Activated CD4-positive, alpha-beta T cell treated with anti-CD3 and anti-CD28 coated beads, Interleukin-2, amount 50 U/mL, for 24 hours (primary cell): ENCODE data around the gene PSME3IP1.

Experiments used
- DNase-seq, 2 donors: peaks; one replicate each; pipeline ENCODE4 v3.0.0-alpha.2; 2020; ENCODE audit warnings: low read depth in 1 of 2, low spot score in 1 of 2

PSME3IP1 gene

DNA sequence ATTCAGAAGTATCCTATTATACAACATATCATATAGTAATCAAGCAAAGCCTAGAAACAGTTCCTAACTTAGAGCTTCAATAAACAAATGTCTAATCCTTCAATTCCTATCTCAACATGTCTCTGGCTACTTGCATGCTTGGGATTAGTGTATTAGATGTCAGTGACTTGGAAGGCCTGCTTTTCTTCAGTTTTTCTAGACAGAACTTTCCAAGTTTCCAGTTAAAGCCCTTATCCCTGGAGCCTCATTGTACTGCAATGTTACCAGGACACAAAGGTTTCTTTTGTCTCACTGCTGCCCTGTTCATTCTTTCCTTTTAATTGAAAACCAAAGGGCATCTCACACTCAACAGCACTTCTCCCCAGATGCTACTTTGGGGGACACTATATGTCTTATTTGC, 16.5 kb downstream of the PSME3IP1 start:
- DNase-seq: no peak

DNA sequence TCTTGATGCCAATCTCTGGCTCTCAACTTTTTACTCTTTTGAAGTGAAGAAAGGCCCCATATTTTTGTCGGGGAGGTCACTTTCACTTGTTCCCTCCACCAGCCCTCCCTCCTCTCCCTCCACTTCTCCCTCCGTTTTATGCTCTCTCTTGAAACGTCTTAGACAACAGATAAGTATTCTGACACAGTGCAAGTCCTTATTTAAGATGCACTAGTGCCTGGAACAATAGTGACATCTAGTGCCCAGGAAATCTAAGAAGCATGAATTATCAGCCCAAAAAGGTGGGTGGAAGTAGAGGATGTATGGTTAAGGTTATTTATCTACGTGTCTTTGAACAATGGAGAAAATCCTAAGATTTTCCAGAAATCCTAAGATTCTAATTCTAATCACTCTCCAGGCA, 17.9 kb downstream of the PSME3IP1 start:
- no peak for DNase-seq

DNA sequence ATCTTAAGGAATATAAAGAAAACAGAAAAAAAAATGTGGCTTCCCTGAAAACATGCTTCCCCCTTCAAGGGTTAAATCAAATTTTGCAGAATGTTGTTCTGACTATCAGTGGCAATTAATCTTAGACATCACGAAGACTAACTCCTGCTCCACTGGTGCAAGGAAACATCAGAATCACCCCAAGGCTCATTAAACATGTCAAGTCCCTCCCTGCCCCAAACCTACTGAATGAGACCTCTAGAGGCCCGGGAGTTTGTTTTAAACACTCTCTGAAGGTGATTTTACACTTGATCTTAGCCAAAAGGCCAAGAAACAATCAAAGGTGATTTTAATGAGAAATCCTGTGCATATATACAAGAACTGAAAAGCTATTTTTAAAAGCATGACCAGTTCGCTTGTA, 18.3 kb downstream of the PSME3IP1 start:
- no peak for DNase-seq

DNA sequence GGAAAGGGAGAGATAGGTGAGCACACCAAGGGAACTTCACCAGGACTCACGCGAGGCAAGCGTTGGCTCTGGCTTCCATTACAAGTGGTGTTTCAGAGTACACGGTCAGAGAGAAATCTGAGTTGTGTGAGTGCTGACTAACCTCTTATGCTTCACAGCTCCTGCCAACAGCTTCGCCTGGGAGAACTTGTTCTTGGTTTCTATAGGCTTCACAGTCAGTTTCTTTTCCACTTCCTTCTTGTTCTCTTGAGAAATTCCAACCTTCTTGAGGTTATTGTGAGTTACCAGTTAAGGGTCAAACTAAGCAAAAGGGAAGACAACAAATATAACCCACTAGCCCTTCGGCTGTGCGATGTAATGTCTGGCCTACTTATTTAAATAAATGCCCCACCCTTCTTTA, 18.9 kb downstream of the PSME3IP1 start:
- no peak for DNase-seq

DNA sequence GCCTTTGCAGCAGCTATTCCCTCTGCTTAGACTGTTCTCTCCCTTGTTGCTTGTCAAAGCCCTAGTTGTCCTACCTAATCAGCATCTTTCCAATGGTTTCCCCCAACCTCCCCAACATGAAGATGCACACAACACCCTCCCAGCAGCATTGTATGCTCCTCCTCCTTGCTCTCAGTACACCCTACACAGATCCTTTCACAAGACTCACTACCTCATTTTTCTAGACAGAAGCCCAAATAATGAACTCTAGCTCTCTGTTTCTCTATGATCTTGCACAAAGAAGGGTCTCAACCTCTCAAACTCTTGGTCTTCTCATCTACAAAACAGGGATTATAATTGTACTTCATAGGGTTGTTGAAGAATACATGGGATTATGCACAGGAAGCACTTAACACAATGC, 19.4 kb downstream of the PSME3IP1 start:
- no peak for DNase-seq

DNA sequence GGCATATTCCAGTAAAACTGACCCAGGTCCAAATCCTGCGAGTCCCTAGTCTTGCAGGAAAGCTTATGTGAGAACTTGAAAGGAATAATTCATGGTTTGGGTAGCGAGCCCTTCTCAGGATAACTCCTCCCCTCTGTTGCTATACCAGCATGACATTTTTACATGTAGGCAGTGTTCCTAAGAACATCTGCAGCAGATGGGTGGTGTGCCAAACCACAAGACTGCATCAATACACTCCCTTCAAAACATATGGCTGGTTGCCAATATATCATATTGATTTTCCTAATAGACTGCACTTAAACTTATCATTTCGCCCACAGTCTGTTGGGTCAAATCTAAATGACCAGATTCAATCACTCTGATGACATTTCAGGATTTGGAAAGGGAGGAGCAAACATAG, 19.9 kb downstream of the PSME3IP1 start:
- no peak for DNase-seq

DNA sequence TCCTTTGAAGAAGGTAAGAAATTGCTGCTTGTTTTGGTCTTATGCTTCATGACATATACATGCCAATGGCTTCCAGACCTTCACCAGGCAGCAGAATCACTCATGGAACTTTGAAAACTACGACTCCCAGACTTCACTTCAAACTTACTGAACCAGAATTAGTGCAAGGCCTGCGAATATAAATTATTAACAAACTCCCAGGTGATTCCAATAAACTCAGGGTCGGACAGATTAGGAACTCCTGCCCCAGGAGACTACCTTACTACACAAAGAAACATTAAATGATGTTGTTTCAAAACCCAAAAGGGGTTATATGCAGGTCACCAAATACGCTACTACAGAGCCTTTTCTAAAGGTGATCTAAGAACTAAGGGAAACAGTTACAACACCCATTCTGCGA, 20.4 kb downstream of the PSME3IP1 start:
- DNase-seq: no peak

DNA sequence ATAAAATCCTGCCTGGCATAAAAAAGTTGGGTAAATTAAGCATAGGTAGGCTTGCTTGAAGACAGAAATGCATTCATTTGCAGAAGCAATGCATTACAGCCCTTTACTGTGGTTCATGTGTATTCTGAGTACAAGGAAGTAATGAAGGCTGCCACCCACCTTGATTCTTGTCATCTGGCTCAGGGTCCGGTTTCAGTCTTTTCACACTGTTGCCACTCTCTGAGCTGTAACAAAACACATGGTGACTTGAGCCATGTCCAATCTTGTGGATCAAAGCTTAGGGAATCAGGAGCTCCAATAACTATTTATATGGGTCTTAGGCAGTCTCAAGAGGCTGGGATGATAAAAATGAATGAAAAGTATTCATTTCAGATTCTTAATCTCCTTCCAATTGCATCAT, 22.0 kb downstream of the PSME3IP1 start:
- DNase-seq: no peak

DNA sequence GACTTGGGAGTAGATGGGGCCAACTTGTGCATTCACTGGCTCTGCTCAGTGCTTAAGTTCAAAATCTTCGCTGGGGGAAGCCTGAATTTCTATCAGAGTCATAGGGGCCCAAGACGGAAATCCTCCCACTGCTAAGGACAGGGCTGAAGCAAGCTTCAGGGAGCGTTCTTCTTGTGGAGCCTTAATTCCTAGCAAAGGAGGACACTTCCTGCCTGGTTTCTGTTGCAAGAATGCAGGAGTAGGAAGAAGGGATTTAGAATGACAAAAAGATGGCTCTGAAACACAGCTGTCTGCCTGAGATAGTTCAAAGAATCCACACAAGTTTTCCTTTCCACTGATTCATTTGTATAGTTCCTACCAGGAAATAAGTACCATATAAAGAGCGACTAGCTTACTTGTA, 26.4 kb downstream of the PSME3IP1 start:
- no peak for DNase-seq

DNA sequence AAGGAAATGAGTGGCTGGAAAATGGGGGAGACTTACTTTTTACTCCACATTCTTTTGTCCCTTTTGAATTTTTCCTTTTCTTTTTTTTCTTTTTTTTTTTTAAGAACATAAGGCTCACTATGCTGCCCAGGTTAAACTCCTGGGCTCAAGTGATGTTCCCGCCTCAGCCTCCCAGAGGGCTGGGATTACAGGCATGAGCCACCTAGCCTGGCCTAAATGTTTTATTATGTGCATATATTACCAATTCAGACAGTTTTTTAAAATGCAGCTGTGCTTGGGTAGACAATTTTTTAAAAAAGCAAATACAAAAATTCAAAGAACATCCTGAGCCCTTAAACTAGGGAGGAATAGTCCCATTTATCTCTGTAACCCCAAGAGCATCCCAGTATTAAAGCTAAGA, 28.3 kb downstream of the PSME3IP1 start:
- no peak for DNase-seq

DNA sequence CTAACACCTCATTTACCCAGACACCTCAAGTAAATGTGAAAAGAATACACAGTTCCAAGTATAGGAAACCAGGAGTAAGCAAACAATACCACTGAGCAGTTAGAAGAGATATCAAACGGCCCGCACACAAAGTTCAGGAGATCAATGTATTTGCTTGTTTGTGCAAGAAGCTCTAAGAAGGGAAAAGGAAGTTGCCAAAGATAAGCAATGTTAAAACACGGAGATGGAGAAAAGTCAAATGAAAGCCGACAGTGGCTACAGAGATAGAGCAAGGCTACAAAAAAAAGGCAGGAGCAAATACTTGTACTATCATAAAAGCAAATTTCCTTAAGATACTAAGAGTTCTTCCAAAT, 29.5 kb downstream of the PSME3IP1 start:
- no peak for DNase-seq

DNA sequence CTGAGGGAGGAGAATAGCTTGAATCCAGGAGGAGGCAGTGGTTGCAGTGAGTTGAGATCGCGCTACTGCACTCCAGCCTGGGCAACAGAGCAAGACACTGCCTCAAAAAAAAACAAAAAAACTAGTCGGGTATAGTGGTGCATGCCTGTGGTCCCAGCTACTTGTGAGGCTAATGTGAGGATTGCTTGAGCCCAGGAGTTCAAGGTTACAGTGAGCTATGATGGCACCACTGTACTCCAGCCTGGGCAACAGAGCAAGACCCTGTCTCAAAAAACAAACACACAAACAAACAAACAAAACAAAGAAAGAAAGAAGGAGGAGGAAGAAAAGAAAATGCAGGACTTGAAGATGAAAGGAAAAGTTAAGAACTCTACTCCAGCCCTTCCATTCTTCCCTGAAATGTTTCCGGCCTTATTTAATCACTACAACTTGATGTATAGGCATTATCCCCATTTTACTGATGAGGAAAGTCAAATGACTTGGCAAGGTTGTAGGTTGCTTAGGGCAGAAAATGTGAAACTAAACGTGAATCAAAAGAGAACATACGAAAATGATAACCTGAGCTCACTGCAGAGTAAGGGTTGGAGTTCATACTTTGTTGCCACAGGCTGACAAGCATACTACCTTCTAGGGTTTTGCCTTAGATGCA, 30.0 kb downstream of the PSME3IP1 start:
- DNase-seq: no peak

DNA sequence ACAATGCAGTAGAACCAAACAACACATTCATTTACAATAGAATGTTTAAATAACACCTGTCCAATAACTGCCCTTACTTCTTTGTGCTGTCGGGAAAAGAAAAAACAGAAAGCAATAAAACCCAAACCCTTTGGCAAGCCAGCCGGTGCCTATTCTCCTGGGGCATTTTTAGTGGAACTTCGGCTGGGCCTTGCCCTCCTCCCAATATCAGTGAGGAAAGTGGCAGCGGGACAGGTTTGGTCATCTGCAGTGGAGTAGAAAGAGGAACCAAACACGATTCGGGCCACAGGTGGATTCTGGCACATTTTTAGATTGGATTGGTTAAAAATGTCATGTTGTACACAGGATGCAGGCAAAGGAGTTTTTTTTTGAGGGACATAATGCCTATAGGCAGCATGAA, 32.0 kb downstream of the PSME3IP1 start:
- no peak for DNase-seq

DNA sequence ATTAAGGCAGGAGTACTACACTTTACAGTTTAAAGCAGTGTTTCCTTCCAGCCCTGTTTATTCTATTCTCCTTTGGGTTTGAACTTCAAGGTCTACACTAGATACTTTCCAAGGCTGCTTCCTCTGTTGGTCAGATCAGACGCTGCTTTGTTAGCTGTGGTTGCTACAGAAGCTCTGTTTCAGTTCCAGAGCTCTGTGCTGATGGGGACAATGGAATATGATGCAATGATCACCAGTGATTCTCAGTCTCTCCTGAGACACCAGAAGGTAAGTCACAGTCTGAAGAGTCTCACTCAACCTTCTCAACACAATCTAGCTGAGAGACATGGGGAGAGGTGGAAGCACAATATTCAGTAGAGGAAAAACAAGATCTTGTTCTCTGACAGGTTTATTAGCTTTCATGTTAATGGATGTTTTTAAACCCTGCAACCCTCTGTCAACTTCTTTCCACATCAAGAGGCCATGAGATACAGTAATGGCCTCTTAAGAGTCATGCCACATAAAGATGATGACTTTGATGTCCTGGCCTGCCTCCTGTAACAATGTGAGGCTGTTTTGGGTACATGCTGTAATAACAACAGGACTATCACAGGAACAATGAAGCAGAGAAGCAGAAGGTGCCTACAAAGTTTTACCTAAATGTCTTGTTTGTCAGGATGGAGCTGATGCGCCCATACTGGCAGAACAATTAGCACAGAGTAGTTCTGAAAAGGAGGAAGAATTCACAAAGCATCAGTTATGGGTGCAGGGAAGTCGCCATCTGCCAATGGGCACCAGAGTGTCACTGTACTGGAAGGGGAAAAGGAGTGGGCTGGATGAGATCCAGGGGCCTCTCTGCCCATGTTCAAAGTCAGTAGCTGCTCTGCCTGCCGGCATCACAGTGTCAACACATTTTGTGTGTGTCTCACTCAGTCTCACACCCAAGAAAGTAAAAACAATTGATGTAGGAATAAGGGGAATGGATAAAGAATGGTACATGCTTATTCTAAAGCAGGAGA, 33.4 kb downstream of the PSME3IP1 start:
- DNase-seq: no peak

DNA sequence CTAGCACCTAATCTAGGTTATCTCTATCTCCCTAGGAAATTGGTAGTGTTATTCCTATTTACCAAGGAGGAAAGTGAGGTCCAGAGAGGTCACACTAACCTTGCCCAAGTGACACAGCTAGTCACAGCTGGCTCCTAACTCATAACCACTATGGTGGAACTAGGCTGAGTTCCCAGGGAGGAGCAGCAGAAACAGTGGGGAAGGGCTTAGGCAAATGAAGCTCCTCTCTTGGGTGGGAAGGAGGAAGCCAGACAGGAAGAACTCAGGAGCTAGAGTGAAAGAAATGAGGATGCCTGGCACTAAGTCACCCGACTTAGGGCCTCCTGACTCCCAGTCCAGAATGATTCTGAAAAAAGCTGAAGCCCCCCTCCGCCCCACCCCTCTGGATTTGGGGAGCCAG, 34.5 kb downstream of the PSME3IP1 start:
- no peak for DNase-seq

DNA sequence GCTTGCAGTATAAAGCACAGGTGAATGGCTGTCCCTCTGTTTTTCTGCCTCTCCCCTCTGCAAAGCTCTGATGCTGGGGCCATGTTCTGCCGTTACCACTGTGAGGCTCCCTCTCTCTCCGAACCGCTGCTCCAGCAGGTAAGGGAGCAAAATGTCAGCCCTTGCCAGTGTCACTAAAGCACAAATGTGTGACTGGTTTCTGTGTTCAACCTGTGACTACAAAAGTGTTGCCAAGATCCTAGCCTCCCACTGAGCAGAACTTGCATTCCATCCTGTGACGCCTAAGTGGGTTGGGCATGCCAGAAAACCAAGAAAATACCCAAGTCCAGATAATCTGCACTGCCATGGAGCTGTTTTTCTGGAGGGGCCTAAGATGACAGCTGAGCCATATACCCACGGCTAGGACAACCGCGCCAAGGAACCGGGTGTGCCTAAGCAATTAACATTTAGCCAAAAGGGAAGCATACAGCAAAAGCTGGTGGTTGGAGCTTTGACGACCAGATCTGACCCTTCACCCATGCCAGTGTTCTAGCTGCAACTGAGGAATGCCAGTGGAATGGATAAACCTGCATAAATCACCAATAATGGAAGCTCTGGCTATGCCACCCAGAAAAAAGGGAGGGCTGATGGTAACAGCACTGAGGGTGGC, 35.0 kb downstream of the PSME3IP1 start:
- no peak for DNase-seq

DNA sequence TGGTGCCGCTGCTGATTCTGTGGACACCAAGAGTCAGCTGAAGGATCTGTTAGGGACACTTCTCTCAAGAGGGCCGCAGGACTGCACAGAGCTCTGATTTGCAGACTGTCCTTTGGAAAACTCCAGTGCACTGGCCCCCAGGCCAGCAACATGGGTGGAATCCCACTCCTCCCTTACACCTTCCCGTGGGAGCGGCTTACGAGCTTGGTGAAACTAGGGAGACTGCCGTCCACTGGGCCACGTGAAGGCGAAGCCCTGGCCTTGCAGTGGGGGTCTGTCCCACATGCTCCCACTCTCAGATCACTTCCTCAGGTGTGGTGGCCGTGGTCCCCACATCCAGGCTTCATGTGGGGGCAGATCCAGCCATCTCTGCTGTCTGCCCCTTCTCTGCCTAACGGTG, 36.4 kb downstream of the PSME3IP1 start:
- DNase-seq: no peak

DNA sequence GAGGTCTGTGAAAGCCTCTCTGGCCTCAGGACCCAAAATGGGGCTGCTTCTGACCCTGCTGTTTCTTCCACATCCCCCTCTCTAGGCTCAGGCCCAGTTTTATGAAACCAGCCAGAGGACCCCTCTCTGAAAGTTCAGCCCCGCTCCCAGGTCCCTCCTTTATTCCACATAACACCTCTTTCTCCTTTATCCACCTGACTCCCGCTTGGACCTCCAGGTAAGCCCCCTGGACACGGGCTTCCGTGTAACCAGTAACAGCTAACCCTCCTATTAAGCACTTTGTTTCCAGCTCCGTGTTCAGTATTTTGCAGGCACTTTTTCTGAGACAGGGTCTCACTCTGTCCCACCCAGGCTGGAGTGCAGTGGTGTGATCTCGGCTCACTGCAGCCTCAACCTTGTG, 37.4 kb downstream of the PSME3IP1 start:
- DNase-seq: no peak

DNA sequence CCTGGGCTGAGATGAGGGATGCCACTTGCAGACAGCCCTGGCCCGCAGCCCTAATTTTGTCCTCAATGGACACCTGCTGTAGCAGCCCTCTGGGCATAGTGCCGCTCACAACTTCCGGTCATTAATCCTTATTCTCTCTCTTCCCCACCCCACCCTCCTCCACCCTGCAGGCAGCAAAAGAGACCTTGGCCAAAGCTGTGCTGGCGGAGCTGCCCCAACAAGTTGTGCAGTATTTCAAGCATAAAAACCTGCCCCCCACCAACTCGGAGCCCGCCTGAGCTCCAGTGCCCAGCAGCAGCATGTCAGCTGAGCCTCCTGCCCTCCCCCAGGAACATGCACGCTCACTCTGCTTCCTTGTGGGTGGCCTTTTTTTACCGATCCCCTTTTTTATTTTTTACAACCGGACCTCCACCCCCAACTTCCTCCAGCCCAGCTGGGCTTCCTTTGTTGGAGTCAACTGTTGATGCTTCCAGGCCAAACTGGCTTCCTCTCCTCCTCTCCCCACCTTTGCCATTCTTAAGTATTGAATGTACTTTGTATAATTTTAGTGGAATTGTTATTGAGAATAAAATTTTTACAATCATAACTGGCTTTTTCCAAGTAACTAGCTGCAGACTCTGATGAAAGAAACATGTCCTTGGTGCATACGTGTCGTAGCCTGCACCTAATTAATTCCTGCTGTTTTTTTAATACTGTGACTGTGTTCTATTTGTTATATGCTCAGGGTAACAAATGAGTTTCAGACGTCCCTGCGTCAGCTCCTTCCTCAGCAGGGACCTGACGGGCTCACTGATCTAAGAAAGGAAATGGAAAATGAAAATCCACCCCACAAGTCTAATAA, 38.2 kb downstream of the PSME3IP1 start:
- no peak for DNase-seq

DNA sequence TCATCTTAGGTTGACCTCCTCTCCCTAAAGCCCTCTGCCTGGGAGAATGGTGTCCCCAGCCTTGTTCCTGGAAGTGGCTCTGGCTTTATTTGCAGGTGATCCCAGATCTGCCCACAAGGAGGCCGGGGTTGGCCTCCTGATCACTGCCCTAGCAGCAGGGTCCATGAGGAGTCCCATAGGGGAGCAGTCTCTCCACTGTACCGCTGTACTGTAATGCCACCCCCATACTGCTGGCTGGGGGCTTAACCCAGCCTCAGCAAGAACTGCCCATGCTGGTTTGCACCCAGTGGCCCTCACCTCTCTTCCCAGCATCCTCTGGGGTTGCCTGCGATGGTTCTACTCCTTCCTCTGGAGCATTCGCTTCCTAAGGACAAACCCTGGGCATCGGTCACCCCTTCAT, 39.1 kb downstream of the PSME3IP1 start:
- no peak for DNase-seq

DNA sequence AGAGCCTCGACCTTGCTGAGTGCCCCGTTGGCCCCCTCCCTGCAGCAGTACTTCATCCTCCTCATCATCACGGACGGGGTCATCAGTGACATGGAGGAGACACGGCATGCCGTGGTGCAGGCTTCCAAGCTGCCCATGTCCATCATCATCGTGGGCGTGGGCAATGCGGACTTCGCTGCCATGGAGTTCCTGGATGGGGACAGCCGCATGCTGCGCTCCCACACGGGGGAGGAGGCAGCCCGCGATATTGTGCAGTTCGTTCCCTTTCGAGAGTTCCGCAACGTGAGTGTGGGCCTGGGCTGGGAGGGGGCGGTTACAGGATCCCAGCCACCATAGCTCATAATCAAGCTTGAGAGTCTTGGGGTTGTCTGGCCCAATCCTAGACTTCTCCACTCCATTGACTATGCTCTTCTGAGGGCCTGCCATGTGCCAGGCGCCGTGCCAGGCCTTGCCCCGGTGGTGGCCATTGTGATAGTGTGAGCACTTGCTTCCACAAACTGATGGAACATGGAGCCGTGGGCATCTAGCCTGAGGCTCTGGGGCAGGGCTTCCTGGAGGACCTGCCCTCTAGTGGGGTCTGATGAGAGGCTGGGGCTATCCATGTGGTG, 39.7 kb downstream of the PSME3IP1 start:
- no peak for DNase-seq
